GM23338 (cell line): ENCODE results near the gene LRP1B. TPM values are rescaled to one million over a fixed set of nuclear protein-coding genes. Genes with fewer than 3 reads are reported as not detected.

Source experiments
- ATAC-seq: fragments of 200-7000 bp; cut with Tn5 transposase; 3 replicates; pipeline ENCODE4 v1.9.1; 2020
- DNase-seq: peaks from one replicate; pipeline ENCODE4 v3.0.0-alpha.2; 2015; ENCODE audit warnings: low spot score
- H2AFZ ChIP-seq: fragments of 200-600 bp; sonication (generic); 2 replicates; pipeline ENCODE4 v1.8.0; 2016; ENCODE audit warnings: antibody characterized with exemption, mild to moderate bottlenecking, moderate library complexity
- H3F3A ChIP-seq: fragments of 200-600 bp; sonication (generic); replicated peaks from 2 replicates; pipeline ENCODE4 v1.8.0; 2017; ENCODE audit warnings: antibody characterized with exemption, mixed run types, low read depth
- H3K27ac ChIP-seq: fragments of 200-600 bp; sonication (generic); 2 replicates; pipeline ENCODE4 v1.6.1; 2016; ENCODE audit warnings: low read depth
- H3K27me3 ChIP-seq: fragments of 200-600 bp; sonication (generic); 2 replicates; pipeline ENCODE4 v1.8.0; 2016; ENCODE audit warnings: mild to moderate bottlenecking, mixed run types, moderate library complexity; ENCODE audit not compliant: insufficient read depth
- H3K36me3 ChIP-seq: fragments of 200-600 bp; sonication (generic); 2 replicates; pipeline ENCODE4 v1.8.0; 2016; ENCODE audit warnings: mild to moderate bottlenecking; ENCODE audit not compliant: insufficient read depth
- H3K4me1 ChIP-seq: fragments of 200-600 bp; sonication (generic); 2 replicates; pipeline ENCODE4 v1.8.0; 2016; ENCODE audit warnings: mild to moderate bottlenecking, moderate library complexity; ENCODE audit not compliant: insufficient read depth
- H3K4me2 ChIP-seq: fragments of 200-600 bp; sonication (generic); 2 replicates; pipeline ENCODE4 v1.7.1; 2017; ENCODE audit warnings: mixed run types
- H3K4me3 ChIP-seq: fragments of 200-600 bp; sonication (generic); 2 replicates; pipeline ENCODE4 v1.6.1; 2016; ENCODE audit warnings: mixed run types
- H3K79me2 ChIP-seq: fragments of 200-600 bp; sonication (generic); replicated peaks from 2 replicates; pipeline ENCODE4 v1.8.0; 2017; ENCODE audit warnings: mild to moderate bottlenecking; ENCODE audit not compliant: insufficient read depth
- H3K9me2 ChIP-seq: fragments of 200-600 bp; sonication (generic); 2 replicates; pipeline ENCODE4 v1.8.0; 2017; ENCODE audit not compliant: insufficient read depth
- H4K20me1 ChIP-seq: fragments of 200-600 bp; sonication (generic); replicated peaks from 2 replicates; pipeline ENCODE4 v1.8.0; 2017; ENCODE audit warnings: mild to moderate bottlenecking; ENCODE audit not compliant: insufficient read depth
- H3K27ac Mint-ChIP-seq: 2 replicates; pipeline ENCODE4 v1.8.0; 2020; ENCODE audit warnings: inconsistent platforms, mild to moderate bottlenecking, moderate library complexity, mixed read lengths
- H3K27me3 Mint-ChIP-seq: 3 replicates; pipeline ENCODE4 v1.8.0; 2022; ENCODE audit warnings: low read depth, mild to moderate bottlenecking, moderate library complexity, mixed read lengths, inconsistent platforms; ENCODE audit not compliant: insufficient read depth, poor library complexity
- H3K36me3 Mint-ChIP-seq: 3 replicates; pipeline ENCODE4 v1.8.0; 2021; ENCODE audit warnings: low read depth, mild to moderate bottlenecking, inconsistent platforms, moderate library complexity, mixed read lengths
- H3K4me1 Mint-ChIP-seq: 3 replicates; pipeline ENCODE4 v1.8.0; 2020; ENCODE audit warnings: mild to moderate bottlenecking, inconsistent platforms, mixed read lengths
- H3K4me3 Mint-ChIP-seq: 3 replicates; pipeline ENCODE4 v1.8.0; 2021; ENCODE audit warnings: moderate library complexity, mild to moderate bottlenecking, inconsistent platforms, mixed read lengths
- H3K9me3 Mint-ChIP-seq: 3 replicates; pipeline ENCODE4 v1.8.0; 2020; ENCODE audit warnings: moderate library complexity, mild to moderate bottlenecking, inconsistent platforms, mixed read lengths
- CREB1 ChIP-seq: fragments of 250-450 bp; sonication (Bioruptor Pico); IDR thresholded peaks from 2 replicates; pipeline ENCODE4 v1.5.0; 2020; ENCODE audit warnings: low read depth, mild to moderate bottlenecking, moderate library complexity
- EZH2 ChIP-seq: fragments of 200-600 bp; sonication (generic); IDR thresholded peaks from one replicate; pipeline ENCODE4 v1.8.0; 2017; ENCODE audit warnings: antibody characterized with exemption, mild to moderate bottlenecking, low read depth; ENCODE audit not compliant: unreplicated experiment
- EZH2phosphoT487 ChIP-seq: fragments of 200-600 bp; sonication (generic); IDR thresholded peaks from one replicate; pipeline ENCODE4 v1.8.1; 2018; ENCODE audit warnings: antibody characterized with exemption; ENCODE audit not compliant: unreplicated experiment
- JUNB ChIP-seq: IDR thresholded peaks from one replicate; pipeline ENCODE4 v1.6.1; 2016; ENCODE audit warnings: antibody characterized with exemption; ENCODE audit not compliant: unreplicated experiment
- NANOG ChIP-seq: IDR thresholded peaks from 2 replicates; pipeline ENCODE4 v1.6.1; 2016; ENCODE audit warnings: antibody characterized with exemption, borderline replicate concordance
- POLR2AphosphoS5 ChIP-seq: IDR thresholded peaks from 2 replicates; pipeline ENCODE4 v1.6.1; 2016; ENCODE audit warnings: antibody characterized with exemption, low read depth
- STAT1 ChIP-seq: IDR thresholded peaks from one replicate; pipeline ENCODE4 v1.6.1; 2016; ENCODE audit warnings: antibody characterized with exemption; ENCODE audit not compliant: unreplicated experiment
- ZNF114 ChIP-seq: fragments of 250-450 bp; sonication (Bioruptor Pico); IDR thresholded peaks from 2 replicates; pipeline ENCODE4 v1.5.0; 2020; ENCODE audit warnings: mild to moderate bottlenecking, moderate library complexity
- ZNF331 ChIP-seq: fragments of 250-450 bp; sonication (Bioruptor Pico); IDR thresholded peaks from 2 replicates; pipeline ENCODE4 v1.5.0; 2020; ENCODE audit warnings: low read depth, mild to moderate bottlenecking, moderate library complexity
- polyA plus RNA-seq: library from polyadenylated mRNA; unstranded; fragments of >200 nt; fragmentation: Nextera tagmentation; extraction: Ambion mirVana; gene quantifications from 2 replicates; pipeline ENCODE4 v1.2.1, GENCODE V29; 2016
- total RNA-seq: library from RNA; depleted of rRNA; stranded (reverse); fragments of >200 nt; shearing (Covaris generic); gene quantifications from 2 replicates; pipeline ENCODE4 v1.2.3, GENCODE V29; 2014
- TF ChIP-seq, protein P1 (sequence below): IDR thresholded peaks from 2 replicates; pipeline ENCODE4 v1.6.1; 2016; ENCODE audit warnings: antibody characterized with exemption
- TF ChIP-seq, protein P2 (sequence below): fragments of 250-450 bp; sonication (Bioruptor Pico); IDR thresholded peaks from 2 replicates; pipeline ENCODE4 v1.5.0; 2020; ENCODE audit warnings: mild to moderate bottlenecking, moderate library complexity
- TF ChIP-seq, protein P3 (sequence below), 2 experiments: fragments of 200-600 bp in 1 of 2; sonication (generic) in 1 of 2; conservative IDR thresholded peaks; 2 replicates each; pipeline versions ENCODE4 v1.5.1 to v1.6.1; 2016 to 2017; ENCODE audit warnings: antibody characterized with exemption in 2 of 2, low read depth in 2 of 2, mild to moderate bottlenecking in 2 of 2, moderate library complexity in 1 of 2
- TF ChIP-seq, protein P4 (sequence below): IDR thresholded peaks from one replicate; pipeline ENCODE4 v1.6.1; 2018; ENCODE audit warnings: antibody characterized with exemption; ENCODE audit not compliant: unreplicated experiment

The LRP1B gene
- total and polyA plus RNA-seq, 2 experiments from 2014 or later, result 0.15 to 0.97 TPM

DNA sequence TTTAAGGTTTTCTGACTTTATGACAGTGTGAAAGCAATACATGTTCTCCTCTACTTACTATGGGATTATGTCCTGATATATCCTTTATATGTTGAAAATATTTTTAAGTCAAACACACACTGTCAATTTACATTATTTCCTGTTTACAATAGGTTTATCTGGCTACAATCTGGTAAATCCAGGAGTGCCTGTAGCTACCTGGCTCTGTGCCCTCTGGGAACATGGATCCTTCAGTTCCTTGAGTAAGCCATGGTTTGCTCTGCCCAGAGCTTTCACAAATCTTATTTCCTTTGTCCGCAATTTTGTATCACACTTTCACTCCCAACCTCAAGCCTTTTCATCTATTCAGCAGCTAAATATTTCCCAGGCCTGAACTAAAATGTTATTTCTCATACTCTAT lies 1768.5 kb downstream of the LRP1B start:
- H3K9me3 Mint-ChIP-seq, result no peaks in the 10 kb centered on the region
- no peak overlapping the region for H3K4me3 ChIP-seq
- H3K79me2 ChIP-seq, result no peaks in the 10 kb centered on the region
- H3K4me1 ChIP-seq, result no peaks in the 10 kb centered on the region
- TF ChIP-seq CREB1 (CRISPR knock-in tag), result no peak
- TF ChIP-seq, protein P1, sequence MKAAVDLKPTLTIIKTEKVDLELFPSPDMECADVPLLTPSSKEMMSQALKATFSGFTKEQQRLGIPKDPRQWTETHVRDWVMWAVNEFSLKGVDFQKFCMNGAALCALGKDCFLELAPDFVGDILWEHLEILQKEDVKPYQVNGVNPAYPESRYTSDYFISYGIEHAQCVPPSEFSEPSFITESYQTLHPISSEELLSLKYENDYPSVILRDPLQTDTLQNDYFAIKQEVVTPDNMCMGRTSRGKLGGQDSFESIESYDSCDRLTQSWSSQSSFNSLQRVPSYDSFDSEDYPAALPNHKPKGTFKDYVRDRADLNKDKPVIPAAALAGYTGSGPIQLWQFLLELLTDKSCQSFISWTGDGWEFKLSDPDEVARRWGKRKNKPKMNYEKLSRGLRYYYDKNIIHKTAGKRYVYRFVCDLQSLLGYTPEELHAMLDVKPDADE, result no peak
- TF ChIP-seq JUNB, result no peak
- no peak for TF ChIP-seq NANOG
- TF ChIP-seq EZH2phosphoT487, result no peak
- TF ChIP-seq ZNF331 (CRISPR knock-in tag), result no peak
- TF ChIP-seq, protein P2, sequence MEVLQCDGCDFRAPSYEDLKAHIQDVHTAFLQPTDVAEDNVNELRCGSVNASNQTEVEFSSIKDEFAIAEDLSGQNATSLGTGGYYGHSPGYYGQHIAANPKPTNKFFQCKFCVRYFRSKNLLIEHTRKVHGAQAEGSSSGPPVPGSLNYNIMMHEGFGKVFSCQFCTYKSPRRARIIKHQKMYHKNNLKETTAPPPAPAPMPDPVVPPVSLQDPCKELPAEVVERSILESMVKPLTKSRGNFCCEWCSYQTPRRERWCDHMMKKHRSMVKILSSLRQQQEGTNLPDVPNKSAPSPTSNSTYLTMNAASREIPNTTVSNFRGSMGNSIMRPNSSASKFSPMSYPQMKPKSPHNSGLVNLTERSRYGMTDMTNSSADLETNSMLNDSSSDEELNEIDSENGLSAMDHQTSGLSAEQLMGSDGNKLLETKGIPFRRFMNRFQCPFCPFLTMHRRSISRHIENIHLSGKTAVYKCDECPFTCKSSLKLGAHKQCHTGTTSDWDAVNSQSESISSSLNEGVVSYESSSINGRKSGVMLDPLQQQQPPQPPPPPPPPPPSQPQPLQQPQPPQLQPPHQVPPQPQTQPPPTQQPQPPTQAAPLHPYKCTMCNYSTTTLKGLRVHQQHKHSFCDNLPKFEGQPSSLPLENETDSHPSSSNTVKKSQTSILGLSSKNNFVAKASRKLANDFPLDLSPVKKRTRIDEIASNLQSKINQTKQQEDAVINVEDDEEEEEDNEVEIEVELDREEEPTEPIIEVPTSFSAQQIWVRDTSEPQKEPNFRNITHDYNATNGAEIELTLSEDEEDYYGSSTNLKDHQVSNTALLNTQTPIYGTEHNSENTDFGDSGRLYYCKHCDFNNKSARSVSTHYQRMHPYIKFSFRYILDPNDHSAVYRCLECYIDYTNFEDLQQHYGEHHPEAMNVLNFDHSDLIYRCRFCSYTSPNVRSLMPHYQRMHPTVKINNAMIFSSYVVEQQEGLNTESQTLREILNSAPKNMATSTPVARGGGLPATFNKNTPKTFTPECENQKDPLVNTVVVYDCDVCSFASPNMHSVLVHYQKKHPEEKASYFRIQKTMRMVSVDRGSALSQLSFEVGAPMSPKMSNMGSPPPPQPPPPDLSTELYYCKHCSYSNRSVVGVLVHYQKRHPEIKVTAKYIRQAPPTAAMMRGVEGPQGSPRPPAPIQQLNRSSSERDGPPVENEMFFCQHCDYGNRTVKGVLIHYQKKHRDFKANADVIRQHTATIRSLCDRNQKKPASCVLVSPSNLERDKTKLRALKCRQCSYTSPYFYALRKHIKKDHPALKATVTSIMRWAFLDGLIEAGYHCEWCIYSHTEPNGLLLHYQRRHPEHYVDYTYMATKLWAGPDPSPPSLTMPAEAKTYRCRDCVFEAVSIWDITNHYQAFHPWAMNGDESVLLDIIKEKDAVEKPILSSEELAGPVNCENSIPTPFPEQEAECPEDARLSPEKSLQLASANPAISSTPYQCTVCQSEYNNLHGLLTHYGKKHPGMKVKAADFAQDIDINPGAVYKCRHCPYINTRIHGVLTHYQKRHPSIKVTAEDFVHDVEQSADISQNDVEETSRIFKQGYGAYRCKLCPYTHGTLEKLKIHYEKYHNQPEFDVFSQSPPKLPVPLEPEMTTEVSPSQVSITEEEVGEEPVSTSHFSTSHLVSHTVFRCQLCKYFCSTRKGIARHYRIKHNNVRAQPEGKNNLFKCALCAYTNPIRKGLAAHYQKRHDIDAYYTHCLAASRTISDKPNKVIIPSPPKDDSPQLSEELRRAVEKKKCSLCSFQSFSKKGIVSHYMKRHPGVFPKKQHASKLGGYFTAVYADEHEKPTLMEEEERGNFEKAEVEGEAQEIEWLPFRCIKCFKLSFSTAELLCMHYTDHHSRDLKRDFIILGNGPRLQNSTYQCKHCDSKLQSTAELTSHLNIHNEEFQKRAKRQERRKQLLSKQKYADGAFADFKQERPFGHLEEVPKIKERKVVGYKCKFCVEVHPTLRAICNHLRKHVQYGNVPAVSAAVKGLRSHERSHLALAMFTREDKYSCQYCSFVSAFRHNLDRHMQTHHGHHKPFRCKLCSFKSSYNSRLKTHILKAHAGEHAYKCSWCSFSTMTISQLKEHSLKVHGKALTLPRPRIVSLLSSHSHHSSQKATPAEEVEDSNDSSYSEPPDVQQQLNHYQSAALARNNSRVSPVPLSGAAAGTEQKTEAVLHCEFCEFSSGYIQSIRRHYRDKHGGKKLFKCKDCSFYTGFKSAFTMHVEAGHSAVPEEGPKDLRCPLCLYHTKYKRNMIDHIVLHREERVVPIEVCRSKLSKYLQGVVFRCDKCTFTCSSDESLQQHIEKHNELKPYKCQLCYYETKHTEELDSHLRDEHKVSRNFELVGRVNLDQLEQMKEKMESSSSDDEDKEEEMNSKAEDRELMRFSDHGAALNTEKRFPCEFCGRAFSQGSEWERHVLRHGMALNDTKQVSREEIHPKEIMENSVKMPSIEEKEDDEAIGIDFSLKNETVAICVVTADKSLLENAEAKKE (CRISPR knock-in tag), result no peak
- no peak for TF ChIP-seq EZH2
- no peak for TF ChIP-seq ZNF114 (CRISPR knock-in tag)
- TF ChIP-seq, protein P3, sequence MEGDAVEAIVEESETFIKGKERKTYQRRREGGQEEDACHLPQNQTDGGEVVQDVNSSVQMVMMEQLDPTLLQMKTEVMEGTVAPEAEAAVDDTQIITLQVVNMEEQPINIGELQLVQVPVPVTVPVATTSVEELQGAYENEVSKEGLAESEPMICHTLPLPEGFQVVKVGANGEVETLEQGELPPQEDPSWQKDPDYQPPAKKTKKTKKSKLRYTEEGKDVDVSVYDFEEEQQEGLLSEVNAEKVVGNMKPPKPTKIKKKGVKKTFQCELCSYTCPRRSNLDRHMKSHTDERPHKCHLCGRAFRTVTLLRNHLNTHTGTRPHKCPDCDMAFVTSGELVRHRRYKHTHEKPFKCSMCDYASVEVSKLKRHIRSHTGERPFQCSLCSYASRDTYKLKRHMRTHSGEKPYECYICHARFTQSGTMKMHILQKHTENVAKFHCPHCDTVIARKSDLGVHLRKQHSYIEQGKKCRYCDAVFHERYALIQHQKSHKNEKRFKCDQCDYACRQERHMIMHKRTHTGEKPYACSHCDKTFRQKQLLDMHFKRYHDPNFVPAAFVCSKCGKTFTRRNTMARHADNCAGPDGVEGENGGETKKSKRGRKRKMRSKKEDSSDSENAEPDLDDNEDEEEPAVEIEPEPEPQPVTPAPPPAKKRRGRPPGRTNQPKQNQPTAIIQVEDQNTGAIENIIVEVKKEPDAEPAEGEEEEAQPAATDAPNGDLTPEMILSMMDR (conservative IDR thresholded peaks at IDR 0.05; ENCODE audit: low read depth in 2 of 2), result no peak
- no peak for TF ChIP-seq POLR2AphosphoS5
- TF ChIP-seq, protein P4, sequence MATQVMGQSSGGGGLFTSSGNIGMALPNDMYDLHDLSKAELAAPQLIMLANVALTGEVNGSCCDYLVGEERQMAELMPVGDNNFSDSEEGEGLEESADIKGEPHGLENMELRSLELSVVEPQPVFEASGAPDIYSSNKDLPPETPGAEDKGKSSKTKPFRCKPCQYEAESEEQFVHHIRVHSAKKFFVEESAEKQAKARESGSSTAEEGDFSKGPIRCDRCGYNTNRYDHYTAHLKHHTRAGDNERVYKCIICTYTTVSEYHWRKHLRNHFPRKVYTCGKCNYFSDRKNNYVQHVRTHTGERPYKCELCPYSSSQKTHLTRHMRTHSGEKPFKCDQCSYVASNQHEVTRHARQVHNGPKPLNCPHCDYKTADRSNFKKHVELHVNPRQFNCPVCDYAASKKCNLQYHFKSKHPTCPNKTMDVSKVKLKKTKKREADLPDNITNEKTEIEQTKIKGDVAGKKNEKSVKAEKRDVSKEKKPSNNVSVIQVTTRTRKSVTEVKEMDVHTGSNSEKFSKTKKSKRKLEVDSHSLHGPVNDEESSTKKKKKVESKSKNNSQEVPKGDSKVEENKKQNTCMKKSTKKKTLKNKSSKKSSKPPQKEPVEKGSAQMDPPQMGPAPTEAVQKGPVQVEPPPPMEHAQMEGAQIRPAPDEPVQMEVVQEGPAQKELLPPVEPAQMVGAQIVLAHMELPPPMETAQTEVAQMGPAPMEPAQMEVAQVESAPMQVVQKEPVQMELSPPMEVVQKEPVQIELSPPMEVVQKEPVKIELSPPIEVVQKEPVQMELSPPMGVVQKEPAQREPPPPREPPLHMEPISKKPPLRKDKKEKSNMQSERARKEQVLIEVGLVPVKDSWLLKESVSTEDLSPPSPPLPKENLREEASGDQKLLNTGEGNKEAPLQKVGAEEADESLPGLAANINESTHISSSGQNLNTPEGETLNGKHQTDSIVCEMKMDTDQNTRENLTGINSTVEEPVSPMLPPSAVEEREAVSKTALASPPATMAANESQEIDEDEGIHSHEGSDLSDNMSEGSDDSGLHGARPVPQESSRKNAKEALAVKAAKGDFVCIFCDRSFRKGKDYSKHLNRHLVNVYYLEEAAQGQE, result no peak
- TF ChIP-seq STAT1, result no peak
- no peak overlapping the region for H3K27ac Mint-ChIP-seq
- H2AFZ ChIP-seq, result no peak overlapping the region
- H3K27me3 Mint-ChIP-seq, result no peaks in the 10 kb centered on the region
- H3K27ac ChIP-seq, result no peak overlapping the region
- H4K20me1 ChIP-seq, result no peaks in the 10 kb centered on the region
- no peaks in the 10 kb centered on the region for H3K36me3 Mint-ChIP-seq
- DNase-seq, result no peak
- no peaks in the 10 kb centered on the region for H3K36me3 ChIP-seq
- no peak overlapping the region for H3K4me2 ChIP-seq
- H3F3A ChIP-seq, result no peaks in the 10 kb centered on the region
- H3K4me3 Mint-ChIP-seq, result no peak overlapping the region
- H3K27me3 ChIP-seq, result no peaks in the 10 kb centered on the region
- no peak for ATAC-seq
- no peaks in the 10 kb centered on the region for H3K4me1 Mint-ChIP-seq
- 0 out of 2 replicates have a peak, but pooled peaks cover 6% of the 10 kb centered on the region for H3K9me2 ChIP-seq
